Activated CD4-positive, alpha-beta memory T cell treated with anti-CD3 and anti-CD28 coated beads, Interleukin-2, amount 10 ng/mL, durations not matched to agents 7 days and 5 days (primary cell): ENCODE data around the gene EIF2B2. TPM values are rescaled to one million over a fixed set of nuclear protein-coding genes. Genes with fewer than 3 reads are reported as not detected.

Experiments
- CTCF ChIA-PET: fragments of 350-600 bp; sonication (Branson Sonifier 250); formaldehyde crosslinking; loops from one replicate; lab custom pipeline; 2021; ENCODE audit warnings: antibody characterized with exemption, inconsistent platforms; lab: Charles Lee
- POLR2A ChIA-PET: fragments of 350-600 bp; sonication (Branson Sonifier 250); formaldehyde crosslinking; loops from one replicate; lab custom pipeline; 2021; ENCODE audit warnings: antibody characterized with exemption; lab: Charles Lee
- DNase-seq: peaks from one replicate; pipeline ENCODE4 v3.0.0-alpha.2; 2020
- H3K27ac Mint-ChIP-seq: one replicate; pipeline ENCODE4 v1.8.0; 2021; ENCODE audit warnings: mild to moderate bottlenecking, mixed read lengths
- H3K27me3 Mint-ChIP-seq: one replicate; pipeline ENCODE4 v1.8.0; 2021; ENCODE audit warnings: mixed read lengths
- H3K36me3 Mint-ChIP-seq: one replicate; pipeline ENCODE4 v1.8.0; 2021; ENCODE audit warnings: low read depth, mixed read lengths
- H3K4me1 Mint-ChIP-seq: one replicate; pipeline ENCODE4 v1.8.0; 2021; ENCODE audit warnings: mixed read lengths
- H3K4me3 Mint-ChIP-seq: one replicate; pipeline ENCODE4 v1.8.0; 2021; ENCODE audit warnings: mild to moderate bottlenecking, mixed read lengths
- H3K9me3 Mint-ChIP-seq: one replicate; pipeline ENCODE4 v1.8.0; 2021; ENCODE audit warnings: mixed read lengths
- total RNA-seq, 2 experiments: library from RNA; stranded (reverse); gene quantifications; one replicate each; pipeline ENCODE4 v1.2.3, GENCODE V29; 2021

The EIF2B2 gene
- total RNA-seq, 2 experiments from 2014 or later, result 63.7 to 64.0 TPM

- peaks cover 57% of the 10 kb centered on the region for H3K36me3 Mint-ChIP-seq
- POLR2A ChIA-PET, result interaction anchor here (0.7 to 2.6 kb wide), 5 partner anchors 13 to 75 kb away, joined by 3 to 18 read pairs (median 4); partner anchors contain the start of genes ACYP1, NEK9 and ZC2HC1C
- CTCF ChIA-PET, result interaction anchor here (0.6 to 2.2 kb wide), 5 partner anchors 12 to 208 kb away, joined by 5 to 13 read pairs (median 6); partner anchors contain the start of genes ACYP1 and ZC2HC1C
- peak within 1 kb of the TSS; percentile 84 for H3K4me3 Mint-ChIP-seq
- H3K9me3 Mint-ChIP-seq, result no peaks in the 10 kb centered on the region
- peaks cover 68% of the 10 kb centered on the region for H3K4me1 Mint-ChIP-seq
- peak; percentile 79 for DNase-seq
- H3K27ac Mint-ChIP-seq, result peak within 1 kb of the TSS; percentile 73
- H3K27me3 Mint-ChIP-seq, result no peaks in the 10 kb centered on the region
Measured at GRCh38 chr14:75050852-75051555, 48.3 kb downstream of the EIF2B2 start, which contains the start of gene MLH3. TSS of gene MLH3 (minus strand) at chr14:75051467. CDS start at chr14:75049655, 1,812 bp downstream.

DNA sequence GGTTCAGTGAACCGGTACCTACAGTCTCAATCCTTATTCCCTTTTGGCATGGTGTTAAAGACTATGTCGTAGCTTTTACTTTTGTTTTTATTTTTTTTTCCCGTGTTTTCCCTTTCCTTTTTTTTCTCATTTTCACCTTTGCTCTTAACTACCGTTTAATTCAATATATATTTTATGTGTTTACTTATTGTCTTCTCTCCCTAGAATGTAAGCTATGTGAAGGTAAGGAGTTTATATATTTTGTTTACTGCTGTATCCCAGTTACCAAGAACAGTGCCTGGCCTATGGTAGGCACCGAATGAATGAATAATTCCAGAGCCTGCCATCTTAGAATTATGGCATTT, 48.8 kb downstream of the EIF2B2 start:
- ChIA-PET POLR2A (interaction anchor here (1.1 to 2.6 kb wide), 3 partner anchors 13 to 75 kb away, joined by 3 to 18 read pairs (median 7); partner anchors contain the start of genes ACYP1, NEK9 and ZC2HC1C), CTCF (interaction anchor here (0.6 to 2.2 kb wide), 5 partner anchors 12 to 209 kb away, joined by 5 to 13 read pairs (median 6); partner anchors contain the start of genes ACYP1 and ZC2HC1C)
- DNase-seq, result no peak
- H3K27me3 Mint-ChIP-seq, result no peaks in the 10 kb centered on the region
- H3K36me3 Mint-ChIP-seq, result peaks cover 61% of the 10 kb centered on the region
- H3K27ac Mint-ChIP-seq, result peak overlapping the region; percentile 73
- H3K4me3 Mint-ChIP-seq, result peak overlapping the region; percentile 84
- peaks cover 71% of the 10 kb centered on the region for H3K4me1 Mint-ChIP-seq
- H3K9me3 Mint-ChIP-seq, result no peaks in the 10 kb centered on the region

GRCh38 chr14:75053396-75054291, 50.9 kb downstream of the EIF2B2 start:
- no peak for DNase-seq
- H3K9me3 Mint-ChIP-seq, result no peaks in the 10 kb centered on the region
- H3K27me3 Mint-ChIP-seq, result no peaks in the 10 kb centered on the region
- CTCF ChIA-PET, result no interaction called here
- H3K27ac Mint-ChIP-seq, result peak overlapping the region; percentile 33
- peaks cover 63% of the 10 kb centered on the region for H3K36me3 Mint-ChIP-seq
- no peak overlapping the region for H3K4me3 Mint-ChIP-seq
- H3K4me1 Mint-ChIP-seq, result peaks cover 62% of the 10 kb centered on the region
- POLR2A ChIA-PET, result interaction anchor here (1.9 kb wide), 1 partner anchor 10 kb away, joined by 11 read pairs; the partner anchor contains the start of gene ACYP1

- Mint-ChIP-seq H3K4me1 (peaks cover 63% of the 10 kb centered on the region), H3K36me3 (peaks cover 62% of the 10 kb centered on the region), H3K9me3 (no peaks in the 10 kb centered on the region), H3K4me3 (no peak overlapping the region), H3K27ac (no peak overlapping the region), H3K27me3 (no peaks in the 10 kb centered on the region)
- CTCF ChIA-PET, result no interaction called here
- POLR2A ChIA-PET, result interaction anchor here (1.9 kb wide), 1 partner anchor 9 kb away, joined by 11 read pairs; the partner anchor contains the start of gene ACYP1
- DNase-seq, result no peak
Measured at GRCh38 chr14:75054421-75054820, 51.7 kb downstream of the EIF2B2 start.

- POLR2A ChIA-PET, result no interaction called here
- H3K36me3 Mint-ChIP-seq, result peaks cover 60% of the 10 kb centered on the region
- DNase-seq, result no peak
- no peak overlapping the region for H3K4me3 Mint-ChIP-seq
- CTCF ChIA-PET, result no interaction called here
- no peak overlapping the region for H3K27ac Mint-ChIP-seq
- H3K27me3 Mint-ChIP-seq, result no peaks in the 10 kb centered on the region
- no peaks in the 10 kb centered on the region for H3K9me3 Mint-ChIP-seq
- peaks cover 57% of the 10 kb centered on the region for H3K4me1 Mint-ChIP-seq
Measured at GRCh38 chr14:75059642-75060041, 56.9 kb downstream of the EIF2B2 start.

DNA sequence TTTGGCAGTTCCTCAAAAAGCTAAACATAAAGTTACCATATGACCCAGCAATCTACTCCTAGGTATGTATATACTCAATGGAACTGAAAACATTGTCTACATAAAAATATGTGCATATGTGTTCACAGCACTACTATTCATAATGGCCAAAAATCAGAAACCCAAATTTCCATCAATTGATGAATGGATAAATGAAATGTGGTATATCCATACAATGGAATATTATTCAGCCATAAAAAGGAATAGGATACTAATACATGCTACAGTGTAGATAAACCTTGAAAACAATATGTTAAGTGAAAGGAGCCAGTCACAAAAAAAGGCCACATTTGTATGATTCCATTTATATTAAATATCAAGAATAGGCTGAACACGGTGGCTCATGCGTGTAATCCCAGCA, 57.7 kb downstream of the EIF2B2 start:
- H3K27me3 Mint-ChIP-seq, result no peaks in the 10 kb centered on the region
- no peak overlapping the region for H3K4me3 Mint-ChIP-seq
- no peaks in the 10 kb centered on the region for H3K9me3 Mint-ChIP-seq
- no peak for DNase-seq
- ChIA-PET CTCF (no interaction called here), POLR2A (no interaction called here)
- no peak overlapping the region for H3K27ac Mint-ChIP-seq
- H3K36me3 Mint-ChIP-seq, result peaks cover 55% of the 10 kb centered on the region
- peaks cover 58% of the 10 kb centered on the region for H3K4me1 Mint-ChIP-seq

Other genes with a start within 250 kb of the EIF2B2 start
- 10 to 100 TPM; 52.3 to 55.4 TPM for gene YLPM1, start 239.6 kb upstream of the EIF2B2 start, total RNA-seq
- gene PROX2, start 126.8 kb upstream of the EIF2B2 start, total RNA-seq, result not detected
- 100 to 1,000 TPM; 106 to 108 TPM for gene DLST, start 121.0 kb upstream of the EIF2B2 start, total RNA-seq
- 1 to 10 TPM; 3.6 to 3.8 TPM for gene RPS6KL1, start 79.7 kb upstream of the EIF2B2 start, total RNA-seq
- under 1 TPM; 0.23 to 0.38 TPM for gene PGF, start 47.3 kb upstream of the EIF2B2 start, total RNA-seq
- gene MLH3, start 48.5 kb downstream of the EIF2B2 start, total RNA-seq, result 10 to 100 TPM; 16.0 to 16.6 TPM
- 10 to 100 TPM; 52.7 to 53.8 TPM for gene ACYP1, start 61.1 kb downstream of the EIF2B2 start, total RNA-seq
- gene ZC2HC1C, start 66.7 kb downstream of the EIF2B2 start, total RNA-seq, result 1 to 10 TPM; 2.0 to 2.4 TPM
- gene NEK9, start 124.1 kb downstream of the EIF2B2 start, total RNA-seq, result 10 to 100 TPM; 72.0 to 77.3 TPM
- 100 to 1,000 TPM; 207 to 224 TPM for gene TMED10, start 173.7 kb downstream of the EIF2B2 start, total RNA-seq